WTC11 (cell line): ENCODE measurements around the gene PKP3. TPM values are rescaled to one million over a fixed set of nuclear protein-coding genes. Genes with fewer than 3 reads are reported as not detected.

Source experiments
- ATAC-seq: fragments of 200-7000 bp; cut with Tn5 transposase; 2 replicates; pipeline ENCODE4 v1.10.0; 2021; ENCODE audit warnings: mild to moderate bottlenecking, moderate library complexity
- CTCF ChIA-PET: fragments of 300-600 bp; sonication (Branson Sonifier 250); formaldehyde crosslinking; loops from one replicate; lab custom pipeline; 2021; ENCODE audit warnings: antibody characterized with exemption; lab: Charles Lee
- POLR2A ChIA-PET: fragments of 350-600 bp; sonication (Branson Sonifier 250); formaldehyde crosslinking; loops from one replicate; lab custom pipeline; 2021; ENCODE audit warnings: antibody characterized with exemption; lab: Charles Lee
- DNase-seq: peaks from one replicate; pipeline ENCODE4 v3.0.0; 2021; ENCODE audit warnings: low spot score
- H3K27ac Mint-ChIP-seq: 2 replicates; pipeline ENCODE4 v1.8.0; 2021; ENCODE audit warnings: mixed read lengths
- H3K27me3 Mint-ChIP-seq: 2 replicates; pipeline ENCODE4 v1.8.0; 2021; ENCODE audit warnings: low read depth, mild to moderate bottlenecking, moderate library complexity, mixed read lengths
- H3K36me3 Mint-ChIP-seq: 2 replicates; pipeline ENCODE4 v1.8.0; 2021; ENCODE audit warnings: mixed read lengths
- H3K4me1 Mint-ChIP-seq: 2 replicates; pipeline ENCODE4 v1.8.0; 2022; ENCODE audit warnings: mixed read lengths
- H3K4me3 Mint-ChIP-seq: 2 replicates; pipeline ENCODE4 v1.8.0; 2021; ENCODE audit warnings: mild to moderate bottlenecking, moderate library complexity, mixed read lengths
- H3K9me3 Mint-ChIP-seq: 2 replicates; pipeline ENCODE4 v1.8.0; 2021; ENCODE audit warnings: mixed read lengths
- ATF3 ChIP-seq: sonication (generic); formaldehyde crosslinking; conservative IDR thresholded peaks from 2 replicates; pipeline ENCODE4 v1.8.1; 2022; ENCODE audit warnings: mild to moderate bottlenecking, missing genetic modification reagents
- CBFB ChIP-seq: sonication (generic); formaldehyde crosslinking; IDR thresholded peaks from 2 replicates; pipeline ENCODE4 v1.8.1; 2022; ENCODE audit warnings: mild to moderate bottlenecking, low read depth, missing genetic modification reagents
- CREB1 ChIP-seq: sonication (generic); formaldehyde crosslinking; IDR thresholded peaks from 2 replicates; pipeline ENCODE4 v1.8.0; 2023; ENCODE audit warnings: mild to moderate bottlenecking, missing genetic modification reagents
- CTCF ChIP-seq: fragments of 200-600 bp; IDR thresholded peaks from 2 replicates; pipeline ENCODE4 v1.8.0; 2022; ENCODE audit warnings: antibody characterized with exemption
- E2F4 ChIP-seq: sonication (generic); formaldehyde crosslinking; IDR thresholded peaks from 2 replicates; pipeline ENCODE4 v1.8.1; 2022; ENCODE audit warnings: low read depth, mild to moderate bottlenecking, moderate library complexity, missing genetic modification reagents, borderline replicate concordance
- ETV6 ChIP-seq: sonication (generic); formaldehyde crosslinking; IDR thresholded peaks from 2 replicates; pipeline ENCODE4 v1.8.1; 2022; ENCODE audit warnings: mild to moderate bottlenecking, missing genetic modification reagents
- FOXK1 ChIP-seq: sonication (generic); formaldehyde crosslinking; IDR thresholded peaks from 2 replicates; pipeline ENCODE4 v1.8.0; 2022; ENCODE audit warnings: mild to moderate bottlenecking, moderate library complexity, missing genetic modification reagents
- HMGXB4 ChIP-seq: sonication (generic); formaldehyde crosslinking; IDR thresholded peaks from 2 replicates; pipeline ENCODE4 v1.8.1; 2023; ENCODE audit warnings: mild to moderate bottlenecking, moderate library complexity, missing genetic modification reagents
- IRF2 ChIP-seq: sonication (generic); formaldehyde crosslinking; IDR thresholded peaks from 2 replicates; pipeline ENCODE4 v1.8.0; 2022; ENCODE audit warnings: low read depth, missing genetic modification reagents, borderline replicate concordance
- MAX ChIP-seq: sonication (generic); formaldehyde crosslinking; IDR thresholded peaks from 2 replicates; pipeline ENCODE4 v1.8.0; 2022; ENCODE audit warnings: mild to moderate bottlenecking, missing genetic modification reagents
- NFYB ChIP-seq: sonication (generic); formaldehyde crosslinking; conservative IDR thresholded peaks from 2 replicates; pipeline ENCODE4 v1.8.0; 2022; ENCODE audit warnings: low read depth, missing genetic modification reagents
- NR3C1 ChIP-seq: sonication (generic); formaldehyde crosslinking; conservative IDR thresholded peaks from 2 replicates; pipeline ENCODE4 v1.8.1; 2023; ENCODE audit warnings: low read depth, mild to moderate bottlenecking, missing genetic modification reagents
- OVOL2 ChIP-seq: fragments of 250-450 bp; sonication (Bioruptor Pico); IDR thresholded peaks from 2 replicates; pipeline ENCODE4 v1.9.0; 2021; ENCODE audit warnings: mild to moderate bottlenecking, borderline replicate concordance
- PREB ChIP-seq: sonication (generic); formaldehyde crosslinking; IDR thresholded peaks from 2 replicates; pipeline ENCODE4 v1.8.1; 2022; ENCODE audit warnings: mild to moderate bottlenecking, missing genetic modification reagents, moderate library complexity, borderline replicate concordance
- SMAD3 ChIP-seq: sonication (generic); formaldehyde crosslinking; IDR thresholded peaks from 2 replicates; pipeline ENCODE4 v1.8.0; 2022; ENCODE audit warnings: missing genetic modification reagents, mild to moderate bottlenecking, borderline replicate concordance
- TP53 ChIP-seq: sonication (generic); formaldehyde crosslinking; IDR thresholded peaks from 2 replicates; pipeline ENCODE4 v1.8.1; 2023; ENCODE audit warnings: mild to moderate bottlenecking, missing genetic modification reagents
- ZNF281 ChIP-seq: sonication (generic); formaldehyde crosslinking; IDR thresholded peaks from 2 replicates; pipeline ENCODE4 v1.8.0; 2023; ENCODE audit warnings: mild to moderate bottlenecking, missing genetic modification reagents
- ZNF423 ChIP-seq: fragments of 250-450 bp; sonication (Bioruptor Pico); IDR thresholded peaks from 2 replicates; pipeline ENCODE4 v2.1.2; 2022; ENCODE audit warnings: mild to moderate bottlenecking, moderate library complexity
- total RNA-seq: library from RNA; stranded (reverse); gene quantifications from 3 replicates; pipeline ENCODE4 v1.2.3, GENCODE V29; 2021

The PKP3 gene
- total RNA-seq, 1 experiment from 2014 or later: 17.3 TPM

- Mint-ChIP-seq H3K27me3 (peaks cover 11% of the 10 kb centered on the region), H3K36me3 (peaks cover 3% of the 10 kb centered on the region), H3K4me1 (peaks cover 33% of the 10 kb centered on the region), H3K9me3 (peaks cover 17% of the 10 kb centered on the region), H3K4me3 (peak overlapping the region; percentile 37), H3K27ac (peak overlapping the region; percentile 94)
- CTCF ChIA-PET: interaction anchor here (0.7 to 3.9 kb wide), 15 partner anchors 8 to 105 kb away, joined by 3 to 38 read pairs (median 6); partner anchors contain the start of gene IFITM2
- ATAC-seq (peak; percentile 86), DNase-seq (peak; percentile 93)
- peak; percentile 63; the same call in 1 of the 2 replicates for TF ChIP-seq ZNF281 (CRISPR knock-in tag)
- TF ChIP-seq TP53 (CRISPR knock-in tag): 0 out of 2 replicates have a peak, but pooled peaks have one; percentile 63
- peak; percentile 64; the same call in 1 of the 2 replicates for TF ChIP-seq FOXK1 (CRISPR knock-in tag)
- 0 out of 2 replicates have a peak, but pooled peaks have one; percentile 78 for TF ChIP-seq CBFB (CRISPR knock-in tag)
- no peak for TF ChIP-seq NFYB (CRISPR knock-in tag)
- TF ChIP-seq SMAD3 (CRISPR knock-in tag): no peak
- no peak for TF ChIP-seq ETV6
- peak; percentile 54; the same call in 1 of the 2 replicates for TF ChIP-seq ZNF423 (CRISPR knock-in tag)
- TF ChIP-seq MAX: peak; percentile 62
- no peak for TF ChIP-seq HMGXB4 (CRISPR knock-in tag)
- POLR2A ChIA-PET: interaction anchor here (0.8 to 2.2 kb wide), 11 partner anchors 15 to 147 kb away, joined by 3 to 15 read pairs (median 4); no protein-coding TSS in a partner anchor
These were observed 38.2 kb upstream of the PKP3 start for GRCh38 chr11:355581-356458.

- H3K27ac Mint-ChIP-seq: no peak overlapping the region
- no peak for DNase-seq
- peaks cover 15% of the 10 kb centered on the region for H3K27me3 Mint-ChIP-seq
- H3K36me3 Mint-ChIP-seq: peaks cover 11% of the 10 kb centered on the region
- ChIA-PET CTCF (interaction anchor here (1.2 to 3.9 kb wide), 5 partner anchors 22 to 106 kb away, joined by 3 to 38 read pairs (median 9); partner anchors contain the start of gene IFITM2), POLR2A (interaction anchor here (0.9 to 2.2 kb wide), 4 partner anchors 23 to 148 kb away, joined by 3 to 10 read pairs (median 7); no protein-coding TSS in a partner anchor)
- H3K9me3 Mint-ChIP-seq: peaks cover 25% of the 10 kb centered on the region
- H3K4me1 Mint-ChIP-seq: peaks cover 27% of the 10 kb centered on the region
- no peak for ATAC-seq
- H3K4me3 Mint-ChIP-seq: no peak overlapping the region
- no peak for TF ChIP-seq CREB1 (CRISPR knock-in tag)
- no peak for TF ChIP-seq E2F4 (CRISPR knock-in tag)
- no peak for TF ChIP-seq PREB (CRISPR knock-in tag)
- TF ChIP-seq NR3C1: no peak
- TF ChIP-seq ZNF281 (CRISPR knock-in tag): no peak
- TF ChIP-seq CTCF: no peak
- no peak for TF ChIP-seq IRF2 (CRISPR knock-in tag)
- TF ChIP-seq ATF3 (CRISPR knock-in tag): no peak
- no peak for TF ChIP-seq OVOL2 (CRISPR knock-in tag)
These were observed 37.4 kb upstream of the PKP3 start for GRCh38 chr11:356610-357009.
